SK-N-SH treated with all-trans-retinoic acid at 6 μM for 48 hours (cell line): ENCODE results near the gene MAP1B.

ENCODE experiments used
- ARNTL ChIP-seq: fragments of 450-650 bp; formaldehyde crosslinking; IDR thresholded peaks from 2 replicates; pipeline ENCODE4 v1.5.0; 2020; ENCODE audit warnings: low read depth, mild to moderate bottlenecking, moderate library complexity, borderline replicate concordance
- ESRRG ChIP-seq: fragments of 250-450 bp; sonication (Bioruptor Pico); IDR thresholded peaks from 2 replicates; pipeline ENCODE4 v1.6.1; 2021; ENCODE audit warnings: mild to moderate bottlenecking
- RARB ChIP-seq: fragments of 250-450 bp; sonication (Bioruptor Pico); IDR thresholded peaks from 2 replicates; pipeline ENCODE4 v1.8.0; 2021; ENCODE audit warnings: mild to moderate bottlenecking, moderate library complexity
- SNAI2 ChIP-seq: fragments of 250-450 bp; sonication (Bioruptor Pico); IDR thresholded peaks from 2 replicates; pipeline ENCODE4 v1.5.0; 2020; ENCODE audit warnings: mild to moderate bottlenecking, moderate library complexity
- ZNF8 ChIP-seq: fragments of 450-650 bp; formaldehyde crosslinking; IDR thresholded peaks from 2 replicates; pipeline ENCODE4 v1.5.0; 2020; ENCODE audit warnings: mild to moderate bottlenecking, moderate library complexity
- TF ChIP-seq, protein P1 (sequence below): fragments of 250-450 bp; sonication (Bioruptor Pico); IDR thresholded peaks from 2 replicates; pipeline ENCODE4 v1.8.0; 2021; ENCODE audit warnings: low read depth, mild to moderate bottlenecking, moderate library complexity, borderline replicate concordance
- TF ChIP-seq, protein P2 (sequence below): fragments of 250-450 bp; sonication (Bioruptor Pico); IDR thresholded peaks from 2 replicates; pipeline ENCODE4 v1.5.1; 2020; ENCODE audit warnings: low read depth, mild to moderate bottlenecking, moderate library complexity
- TF ChIP-seq, protein P3 (sequence below): fragments of 250-450 bp; sonication (Bioruptor Pico); IDR thresholded peaks from 2 replicates; pipeline ENCODE4 v1.8.0; 2020; ENCODE audit warnings: mild to moderate bottlenecking, moderate library complexity, borderline replicate concordance

DNA sequence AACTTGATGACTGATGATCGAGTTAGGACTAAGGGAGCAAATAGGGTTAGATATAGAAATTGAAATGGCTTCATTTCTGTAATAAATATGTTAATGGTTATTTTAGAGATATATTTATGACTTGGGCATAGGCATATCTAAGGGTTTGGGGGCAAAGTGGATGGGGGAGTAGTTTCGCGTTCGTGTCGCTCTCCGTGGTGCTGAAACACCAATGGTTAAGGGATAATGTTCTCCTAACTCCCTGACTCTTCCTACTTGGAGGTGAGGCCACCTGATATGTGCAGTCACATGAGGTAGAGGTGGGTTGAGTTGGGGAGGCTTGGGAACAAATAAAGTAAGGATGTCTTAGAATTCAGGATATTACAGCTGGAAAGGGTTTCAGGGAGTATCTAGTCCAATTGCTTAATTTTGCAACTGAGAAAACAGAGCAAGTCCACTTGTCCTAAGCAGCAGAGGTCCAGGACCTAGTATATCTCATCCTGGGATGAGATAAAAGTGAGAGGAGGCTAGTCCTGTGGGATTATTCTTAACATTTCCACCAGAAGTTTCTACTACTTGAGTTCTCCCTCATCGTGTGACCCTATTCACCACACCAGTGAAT lies 44.0 kb upstream of the MAP1B start:
- TF ChIP-seq ZNF8 (CRISPR knock-in tag) (no peak), RARB (CRISPR knock-in tag) (no peak), ESRRG (CRISPR knock-in tag) (no peak), ARNTL (CRISPR knock-in tag) (no peak), SNAI2 (CRISPR knock-in tag) (no peak)
- TF ChIP-seq, protein P1, sequence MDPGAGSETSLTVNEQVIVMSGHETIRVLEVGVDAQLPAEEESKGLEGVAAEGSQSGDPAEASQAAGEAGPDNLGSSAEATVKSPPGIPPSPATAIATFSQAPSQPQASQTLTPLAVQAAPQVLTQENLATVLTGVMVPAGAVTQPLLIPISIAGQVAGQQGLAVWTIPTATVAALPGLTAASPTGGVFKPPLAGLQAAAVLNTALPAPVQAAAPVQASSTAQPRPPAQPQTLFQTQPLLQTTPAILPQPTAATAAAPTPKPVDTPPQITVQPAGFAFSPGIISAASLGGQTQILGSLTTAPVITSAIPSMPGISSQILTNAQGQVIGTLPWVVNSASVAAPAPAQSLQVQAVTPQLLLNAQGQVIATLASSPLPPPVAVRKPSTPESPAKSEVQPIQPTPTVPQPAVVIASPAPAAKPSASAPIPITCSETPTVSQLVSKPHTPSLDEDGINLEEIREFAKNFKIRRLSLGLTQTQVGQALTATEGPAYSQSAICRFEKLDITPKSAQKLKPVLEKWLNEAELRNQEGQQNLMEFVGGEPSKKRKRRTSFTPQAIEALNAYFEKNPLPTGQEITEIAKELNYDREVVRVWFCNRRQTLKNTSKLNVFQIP (CRISPR knock-in tag) = no peak
- TF ChIP-seq, protein P2, sequence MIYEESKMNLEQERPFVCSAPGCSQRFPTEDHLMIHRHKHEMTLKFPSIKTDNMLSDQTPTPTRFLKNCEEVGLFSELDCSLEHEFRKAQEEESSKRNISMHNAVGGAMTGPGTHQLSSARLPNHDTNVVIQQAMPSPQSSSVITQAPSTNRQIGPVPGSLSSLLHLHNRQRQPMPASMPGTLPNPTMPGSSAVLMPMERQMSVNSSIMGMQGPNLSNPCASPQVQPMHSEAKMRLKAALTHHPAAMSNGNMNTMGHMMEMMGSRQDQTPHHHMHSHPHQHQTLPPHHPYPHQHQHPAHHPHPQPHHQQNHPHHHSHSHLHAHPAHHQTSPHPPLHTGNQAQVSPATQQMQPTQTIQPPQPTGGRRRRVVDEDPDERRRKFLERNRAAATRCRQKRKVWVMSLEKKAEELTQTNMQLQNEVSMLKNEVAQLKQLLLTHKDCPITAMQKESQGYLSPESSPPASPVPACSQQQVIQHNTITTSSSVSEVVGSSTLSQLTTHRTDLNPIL = no peak
- TF ChIP-seq, protein P3, sequence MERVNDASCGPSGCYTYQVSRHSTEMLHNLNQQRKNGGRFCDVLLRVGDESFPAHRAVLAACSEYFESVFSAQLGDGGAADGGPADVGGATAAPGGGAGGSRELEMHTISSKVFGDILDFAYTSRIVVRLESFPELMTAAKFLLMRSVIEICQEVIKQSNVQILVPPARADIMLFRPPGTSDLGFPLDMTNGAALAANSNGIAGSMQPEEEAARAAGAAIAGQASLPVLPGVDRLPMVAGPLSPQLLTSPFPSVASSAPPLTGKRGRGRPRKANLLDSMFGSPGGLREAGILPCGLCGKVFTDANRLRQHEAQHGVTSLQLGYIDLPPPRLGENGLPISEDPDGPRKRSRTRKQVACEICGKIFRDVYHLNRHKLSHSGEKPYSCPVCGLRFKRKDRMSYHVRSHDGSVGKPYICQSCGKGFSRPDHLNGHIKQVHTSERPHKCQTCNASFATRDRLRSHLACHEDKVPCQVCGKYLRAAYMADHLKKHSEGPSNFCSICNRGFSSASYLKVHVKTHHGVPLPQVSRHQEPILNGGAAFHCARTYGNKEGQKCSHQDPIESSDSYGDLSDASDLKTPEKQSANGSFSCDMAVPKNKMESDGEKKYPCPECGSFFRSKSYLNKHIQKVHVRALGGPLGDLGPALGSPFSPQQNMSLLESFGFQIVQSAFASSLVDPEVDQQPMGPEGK (CRISPR knock-in tag) = no peak
